Chondrocyte (in vitro differentiated cells): Measurements from ENCODE around the gene PDCD6IP. TPM values are rescaled to one million over a fixed set of nuclear protein-coding genes. Genes with fewer than 3 reads are reported as not detected.
A peak's percentile ranks its signal among the peaks of the same experiment; 100 is the strongest.
"Not testable (repeated sequence)": the region's sequence is repeated elsewhere in the genome, so short reads cannot be mapped to it uniquely, and the experiment has no call there.

ENCODE experiments used
- DNase-seq: peaks from one replicate; pipeline ENCODE4 v3.0.0; 2021; ENCODE audit warnings: mixed read lengths, low spot score
- H3K27ac Mint-ChIP-seq: one replicate; pipeline ENCODE4 v1.8.0; 2021; ENCODE audit warnings: mild to moderate bottlenecking, moderate library complexity, mixed read lengths; ENCODE audit not compliant: unreplicated experiment
- H3K27me3 Mint-ChIP-seq: 2 replicates; pipeline ENCODE4 v1.8.0; 2021; ENCODE audit warnings: low read depth, mixed read lengths
- H3K36me3 Mint-ChIP-seq: 2 replicates; pipeline ENCODE4 v1.8.0; 2021; ENCODE audit warnings: low read depth, mixed read lengths
- H3K4me1 Mint-ChIP-seq: 2 replicates; pipeline ENCODE4 v1.8.0; 2021; ENCODE audit warnings: low read depth, mild to moderate bottlenecking, mixed read lengths
- H3K4me3 Mint-ChIP-seq: one replicate; pipeline ENCODE4 v1.8.0; 2021; ENCODE audit warnings: mild to moderate bottlenecking, moderate library complexity, mixed read lengths; ENCODE audit not compliant: unreplicated experiment
- H3K9me3 Mint-ChIP-seq: 2 replicates; pipeline ENCODE4 v1.8.0; 2021; ENCODE audit warnings: low read depth, mixed read lengths
- CTCF ChIP-seq: fragments of 200-600 bp; sonication (generic); IDR thresholded peaks from 2 replicates; pipeline ENCODE4 v1.5.0; 2021; ENCODE audit warnings: antibody characterized with exemption, mild to moderate bottlenecking, moderate library complexity
- total RNA-seq: library from RNA; stranded (reverse); gene quantifications from 3 replicates; pipeline ENCODE4 v1.2.1, GENCODE V29; 2021

PDCD6IP gene
- total RNA-seq, 1 donor from 2014 or later: 260 TPM

- H3K36me3 Mint-ChIP-seq: peaks cover 39% of the 10 kb centered on the region
- no peak overlapping the region for H3K4me3 Mint-ChIP-seq
- no peaks in the 10 kb centered on the region for H3K9me3 Mint-ChIP-seq
- DNase-seq: no peak
- TF ChIP-seq CTCF: no peak
- peak overlapping the region; percentile 7 for H3K27ac Mint-ChIP-seq
- no peaks in the 10 kb centered on the region for H3K27me3 Mint-ChIP-seq
- H3K4me1 Mint-ChIP-seq: peaks cover 18% of the 10 kb centered on the region
Measured at GRCh38 chr3:33855884-33856546, 57.6 kb downstream of the PDCD6IP start.

- not testable (repeated sequence) for H3K4me3 Mint-ChIP-seq, H3K9me3 Mint-ChIP-seq, DNase-seq, H3K27ac Mint-ChIP-seq, H3K27me3 Mint-ChIP-seq
- Mint-ChIP-seq H3K4me1 (peaks cover 16% of the 10 kb centered on the region), H3K36me3 (peaks cover 36% of the 10 kb centered on the region)
Measured at GRCh38 chr3:33857701-33858100, 59.3 kb downstream of the PDCD6IP start.

- no peak overlapping the region for H3K27ac Mint-ChIP-seq
- DNase-seq: no peak
- H3K4me1 Mint-ChIP-seq: peaks cover 16% of the 10 kb centered on the region
- no peak overlapping the region for H3K4me3 Mint-ChIP-seq
- peaks cover 36% of the 10 kb centered on the region for H3K36me3 Mint-ChIP-seq
- H3K27me3 Mint-ChIP-seq: no peaks in the 10 kb centered on the region
- TF ChIP-seq CTCF: no peak
- H3K9me3 Mint-ChIP-seq: no peaks in the 10 kb centered on the region
Measured at GRCh38 chr3:33858131-33858530, 59.7 kb downstream of the PDCD6IP start.

- DNase-seq: no peak
- Mint-ChIP-seq H3K27me3 (no peaks in the 10 kb centered on the region), H3K27ac (no peak overlapping the region), H3K4me3 (no peak overlapping the region), H3K36me3 (peaks cover 35% of the 10 kb centered on the region), H3K9me3 (peaks cover 2% of the 10 kb centered on the region), H3K4me1 (peaks cover 9% of the 10 kb centered on the region)
- no peak for TF ChIP-seq CTCF
Measured at GRCh38 chr3:33860373-33861050, 62.1 kb downstream of the PDCD6IP start.

- TF ChIP-seq CTCF: no peak
- no peak overlapping the region for H3K27ac Mint-ChIP-seq
- no peaks in the 10 kb centered on the region for H3K27me3 Mint-ChIP-seq
- no peak for DNase-seq
- H3K4me3 Mint-ChIP-seq: no peak overlapping the region
- H3K4me1 Mint-ChIP-seq: no peaks in the 10 kb centered on the region
- peaks cover 25% of the 10 kb centered on the region for H3K36me3 Mint-ChIP-seq
- H3K9me3 Mint-ChIP-seq: peaks cover 2% of the 10 kb centered on the region
Measured at GRCh38 chr3:33865133-33865532, 66.7 kb downstream of the PDCD6IP start.
